Hepatocyte (in vitro differentiated cells): ENCODE results near the gene RASA3. TPM values are rescaled to one million over a fixed set of nuclear protein-coding genes. Genes with fewer than 3 reads are reported as not detected.

Experiments
- DNase-seq: peaks from one replicate; pipeline ENCODE4 v3.0.0-alpha.2; 2016; ENCODE audit warnings: low spot score
- H2AFZ ChIP-seq: fragments of 200-600 bp; sonication (generic); 2 replicates; pipeline ENCODE4 v1.6.0; 2016; ENCODE audit warnings: antibody characterized with exemption, mild to moderate bottlenecking
- H3K27ac ChIP-seq: fragments of 200-600 bp; sonication (generic); 2 replicates; pipeline ENCODE4 v1.5.1; 2016; ENCODE audit warnings: mild to moderate bottlenecking
- H3K27me3 ChIP-seq: fragments of 200-600 bp; sonication (generic); 2 replicates; pipeline ENCODE4 v1.6.1; 2016
- H3K36me3 ChIP-seq: fragments of 200-600 bp; sonication (generic); replicated peaks from 2 replicates; pipeline ENCODE4 v1.5.1; 2016; ENCODE audit warnings: low read depth; ENCODE audit not compliant: insufficient read depth
- H3K4me1 ChIP-seq: fragments of 200-600 bp; sonication (generic); 2 replicates; pipeline ENCODE4 v1.5.1; 2016; ENCODE audit warnings: mild to moderate bottlenecking, moderate library complexity; ENCODE audit not compliant: insufficient read depth
- H3K4me2 ChIP-seq: fragments of 200-600 bp; sonication (generic); 2 replicates; pipeline ENCODE4 v1.6.0; 2016
- H3K4me3 ChIP-seq: fragments of 200-600 bp; sonication (generic); 2 replicates; pipeline ENCODE4 v1.5.1; 2016; ENCODE audit warnings: mild to moderate bottlenecking
- H3K79me2 ChIP-seq: fragments of 200-600 bp; sonication (generic); 2 replicates; pipeline ENCODE4 v1.6.0; 2017; ENCODE audit warnings: mild to moderate bottlenecking
- H3K9me2 ChIP-seq: fragments of 200-600 bp; sonication (generic); replicated peaks from 2 replicates; pipeline ENCODE4 v1.6.0; 2017; ENCODE audit warnings: mild to moderate bottlenecking; ENCODE audit not compliant: insufficient read depth
- H3K9me3 ChIP-seq: fragments of 200-600 bp; sonication (generic); 2 replicates; pipeline ENCODE4 v1.5.1; 2016; ENCODE audit warnings: low read depth, mild to moderate bottlenecking
- H4K20me1 ChIP-seq: fragments of 200-600 bp; sonication (generic); 2 replicates; pipeline ENCODE4 v1.6.0; 2016; ENCODE audit warnings: mild to moderate bottlenecking; ENCODE audit not compliant: insufficient read depth, poor library complexity, severe bottlenecking
- CTCF ChIP-seq: fragments of 200-600 bp; sonication (generic); IDR thresholded peaks from 2 replicates; pipeline ENCODE4 v1.5.1; 2016; ENCODE audit warnings: antibody characterized with exemption, mild to moderate bottlenecking; ENCODE audit not compliant: poor library complexity
- EZH2 ChIP-seq: fragments of 200-600 bp; sonication (generic); IDR thresholded peaks from 2 replicates; pipeline ENCODE4 v1.6.1; 2016; ENCODE audit warnings: antibody characterized with exemption, mild to moderate bottlenecking, borderline replicate concordance
- EZH2phosphoT487 ChIP-seq: fragments of 200-600 bp; sonication (generic); IDR thresholded peaks from one replicate; pipeline ENCODE4 v1.6.1; 2018; ENCODE audit warnings: antibody characterized with exemption, mild to moderate bottlenecking, low read depth, moderate library complexity; ENCODE audit not compliant: unreplicated experiment, severe bottlenecking
- WGBS: methylation state at CpG from one replicate; pipeline ENCODE4 v1.1.6; 2016; ENCODE audit warnings: low lambda C conversion rate; ENCODE audit errors: missing lambda C conversion rate; 5-methylcytosine and 5-hydroxymethylcytosine counted together
- polyA plus RNA-seq: library from polyadenylated mRNA; unstranded; fragments of >200 nt; fragmentation: Nextera tagmentation; extraction: Ambion mirVana; gene quantifications from 2 replicates; pipeline ENCODE4 v1.2.1, GENCODE V29; 2016
- total RNA-seq: library from RNA; depleted of rRNA; stranded (reverse); fragments of >200 nt; gene quantifications from 2 replicates; pipeline ENCODE4 v1.2.3, GENCODE V29; 2014

RASA3 gene
- total and polyA plus RNA-seq, 2 experiments from 2014 or later, result 5.6 to 6.1 TPM

- H3K27me3 ChIP-seq, result no peaks in the 10 kb centered on the region
- H3K27ac ChIP-seq, result no peak overlapping the region
- H3K4me2 ChIP-seq, result no peak overlapping the region
- H3K9me3 ChIP-seq, result no peaks in the 10 kb centered on the region
- H3K9me2 ChIP-seq, result no peaks in the 10 kb centered on the region
- H3K36me3 ChIP-seq, result no peaks in the 10 kb centered on the region
- no peaks in the 10 kb centered on the region for H4K20me1 ChIP-seq
- H3K79me2 ChIP-seq, result no peaks in the 10 kb centered on the region
- DNase-seq, result no peak
- 92% methylated on average over 28 of the region's 36 CpGs for WGBS
- H3K4me3 ChIP-seq, result no peak overlapping the region
- H3K4me1 ChIP-seq, result no peaks in the 10 kb centered on the region
- TF ChIP-seq EZH2phosphoT487 (no peak), EZH2 (no peak), CTCF (no peak)
- H2AFZ ChIP-seq, result no peak overlapping the region
Measured at GRCh38 chr13:113972451-113973217, 159.8 kb downstream of the RASA3 start.

GRCh38 chr13:113971471-113972231, 160.8 kb downstream of the RASA3 start:
- Histone ChIP-seq H3K9me2 (no peaks in the 10 kb centered on the region), H4K20me1 (no peaks in the 10 kb centered on the region), H3K79me2 (no peaks in the 10 kb centered on the region), H3K27me3 (no peaks in the 10 kb centered on the region), H3K9me3 (no peaks in the 10 kb centered on the region), H3K4me2 (no peak overlapping the region), H3K27ac (no peak overlapping the region), H3K36me3 (no peaks in the 10 kb centered on the region), H2AFZ (no peak overlapping the region), H3K4me3 (no peak overlapping the region), H3K4me1 (no peaks in the 10 kb centered on the region)
- no peak for DNase-seq
- no peak for TF ChIP-seq CTCF
- no peak for TF ChIP-seq EZH2
- TF ChIP-seq EZH2phosphoT487, result no peak
- 92% methylated on average over 36 of the region's 36 CpGs for WGBS

- no peaks in the 10 kb centered on the region for H3K36me3 ChIP-seq
- no peaks in the 10 kb centered on the region for H3K9me2 ChIP-seq
- no peaks in the 10 kb centered on the region for H3K79me2 ChIP-seq
- H3K27ac ChIP-seq, result no peak overlapping the region
- WGBS, result 76% methylated on average over 19 of the region's 19 CpGs
- DNase-seq, result no peak
- no peak overlapping the region for H2AFZ ChIP-seq
- no peak overlapping the region for H3K4me3 ChIP-seq
- H3K4me2 ChIP-seq, result no peak overlapping the region
- H4K20me1 ChIP-seq, result no peaks in the 10 kb centered on the region
- H3K4me1 ChIP-seq, result no peaks in the 10 kb centered on the region
- H3K9me3 ChIP-seq, result no peaks in the 10 kb centered on the region
- H3K27me3 ChIP-seq, result no peaks in the 10 kb centered on the region
- TF ChIP-seq EZH2 (no peak), CTCF (no peak), EZH2phosphoT487 (no peak)
Measured at GRCh38 chr13:113970810-113971470, 161.5 kb downstream of the RASA3 start.
